ENCODE data around the gene TECPR1.

GRCh38 chr7:98167653-98168052 lies 84.4 kb downstream of the TECPR1 start:
- no peak for TF ChIP-seq EZH2 (IDR thresholded peaks at IDR 0.05; ENCODE audit: low read length, unreplicated experiment)
- TF ChIP-seq CTCF (conservative IDR thresholded peaks at IDR 0.05; ENCODE audit: low read depth, low read length) = no peak

All from PC-3 (cell line).